Inferior parietal cortex (tissue), 1 donor: ENCODE data around the gene ZP4.
A peak's percentile ranks its signal among the peaks of the same experiment; 100 is the strongest.
"Not testable (repeated sequence)": the region's sequence is repeated elsewhere in the genome, so short reads cannot be mapped to it uniquely, and the experiment has no call there.

Experiments used
- DNase-seq: peaks from one replicate; pipeline ENCODE4 v3.0.0-alpha.2; 2016; ENCODE audit errors: extremely low spot score

The ZP4 gene

DNA sequence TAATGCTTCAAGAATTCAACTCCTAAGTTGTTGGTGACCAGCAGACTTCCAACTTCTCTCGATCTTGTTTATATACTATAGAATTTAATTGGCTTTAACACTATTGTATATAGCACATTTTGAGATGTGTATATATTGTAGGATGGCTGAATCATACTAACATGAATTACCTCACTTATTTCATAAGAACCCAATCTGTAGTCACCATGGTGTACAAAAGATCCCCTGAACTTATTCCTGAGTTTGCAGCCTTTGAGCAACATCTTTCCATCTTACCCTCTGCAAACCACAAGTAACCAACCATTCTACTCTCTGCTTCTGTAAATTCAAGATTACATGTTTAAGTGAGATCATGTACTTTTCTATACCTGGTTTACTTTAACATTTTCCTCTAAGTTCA lies 12.3 kb downstream of the ZP4 start:
- no peak for DNase-seq

DNA sequence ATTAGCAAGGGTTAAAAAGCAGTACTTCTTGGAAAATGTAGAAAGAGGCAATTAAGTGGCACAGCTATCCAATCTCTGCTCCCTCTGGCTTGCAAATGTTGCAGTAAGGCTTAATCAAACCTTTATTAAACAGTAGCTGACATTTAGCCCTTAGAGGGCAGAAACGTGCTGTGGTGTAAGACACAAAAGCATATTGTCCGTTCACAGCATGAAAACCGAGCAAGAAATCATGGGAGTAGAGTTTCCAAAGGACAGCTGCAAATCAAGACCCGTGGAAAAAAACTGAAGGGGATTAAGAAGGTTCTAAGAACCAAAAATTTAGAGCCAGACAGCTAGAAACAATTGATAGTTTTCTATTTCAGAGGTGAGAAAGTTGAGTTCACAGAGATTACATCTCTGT lies 13.1 kb downstream of the ZP4 start:
- DNase-seq = no peak

DNA sequence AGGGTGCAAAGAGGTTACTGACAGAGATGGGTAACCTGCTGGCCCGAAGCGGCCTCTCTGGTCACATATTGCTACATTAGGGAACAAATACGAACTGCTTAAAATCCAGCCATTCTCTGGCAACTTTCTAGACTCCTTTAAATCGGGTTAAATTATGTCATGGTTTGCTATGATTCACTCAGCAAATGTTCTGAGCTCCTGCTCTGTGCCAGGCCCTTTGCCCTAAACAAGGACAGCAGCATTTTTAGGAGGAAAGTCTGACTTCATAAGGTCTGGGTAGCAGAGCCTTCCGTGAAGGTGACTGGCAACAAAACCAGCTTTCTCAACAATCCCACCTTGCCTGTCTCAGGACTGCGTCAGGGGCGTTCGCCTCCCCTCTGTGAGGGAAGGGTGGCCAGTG lies 15.4 kb downstream of the ZP4 start:
- no peak for DNase-seq

GRCh38 chr1:237873487-237874211 lies 17.1 kb downstream of the ZP4 start:
- DNase-seq = no peak

GRCh38 chr1:237868817-237869600 lies 21.7 kb downstream of the ZP4 start:
- DNase-seq = no peak

DNA sequence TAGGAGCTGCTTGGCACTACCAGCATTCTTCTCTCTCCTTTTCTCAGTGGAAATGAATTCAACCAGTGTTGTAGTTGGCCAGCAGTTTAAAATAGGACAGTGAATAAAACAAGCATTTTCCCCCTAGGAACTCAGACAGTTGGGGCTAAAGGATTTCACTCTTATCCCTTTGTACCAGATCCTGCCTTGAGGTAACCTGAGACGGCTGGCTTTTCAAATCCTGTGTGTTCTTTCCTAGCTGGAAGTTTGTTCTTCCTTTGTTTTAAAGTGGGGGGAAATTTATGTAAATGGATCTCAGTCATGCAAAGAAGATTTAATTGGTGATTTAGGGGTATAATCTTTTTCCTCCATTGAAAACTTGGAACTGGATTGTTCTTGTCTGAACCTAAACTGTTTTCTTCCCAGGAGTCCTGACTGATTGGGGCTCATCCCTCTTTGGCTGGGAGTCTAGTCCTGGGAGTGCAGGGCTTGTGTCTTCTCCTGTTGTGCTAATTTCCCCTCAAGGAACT lies 23.3 kb downstream of the ZP4 start:
- no peak for DNase-seq

DNA sequence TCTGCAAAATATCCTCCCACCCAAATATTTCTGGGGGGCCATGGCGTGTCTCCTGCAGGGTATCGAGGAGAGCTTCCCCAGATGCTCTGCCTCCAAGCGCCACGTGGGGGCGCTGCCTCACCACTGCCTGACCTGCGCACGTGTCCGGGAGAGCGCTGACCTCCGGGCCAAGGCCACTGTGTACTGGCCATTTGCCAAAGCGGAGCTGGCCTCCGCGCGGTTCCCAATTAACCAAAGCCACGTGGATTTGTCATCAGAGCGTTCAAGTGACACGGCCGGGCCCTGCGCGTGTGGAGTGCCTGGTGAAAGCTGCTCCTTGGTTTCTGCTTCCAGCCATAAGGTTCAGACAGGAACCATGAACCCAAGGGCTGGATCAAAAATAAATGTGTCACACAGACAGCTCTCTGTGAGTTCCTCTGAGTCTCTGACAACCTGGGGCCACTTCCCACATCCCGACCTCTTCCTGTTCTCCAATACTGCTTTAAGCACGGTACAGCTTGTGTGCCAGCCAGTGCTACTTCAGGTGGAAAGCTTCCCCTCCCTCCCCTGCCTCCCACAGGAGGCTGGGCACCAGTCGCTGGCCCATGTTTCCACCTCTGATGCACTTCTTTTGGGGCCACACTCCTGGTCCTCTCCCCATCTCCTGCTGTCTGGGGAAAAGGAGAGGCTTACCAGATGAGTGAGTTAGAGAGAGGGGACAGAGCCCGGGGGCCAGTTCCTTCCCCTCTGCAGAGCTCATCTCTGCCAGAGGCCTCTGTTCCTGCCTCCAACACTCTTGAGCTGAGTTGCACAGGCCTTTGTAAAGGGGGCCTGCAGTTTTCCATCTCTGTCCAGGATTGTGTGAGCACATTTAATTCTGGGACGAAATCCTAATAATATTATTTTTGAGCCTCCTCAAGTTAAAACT lies 26.1 kb downstream of the ZP4 start:
- peak; percentile 69 for DNase-seq

- DNase-seq = no peak
Observed at GRCh38 chr1:237863234-237863633, 27.5 kb downstream of the ZP4 start.

DNA sequence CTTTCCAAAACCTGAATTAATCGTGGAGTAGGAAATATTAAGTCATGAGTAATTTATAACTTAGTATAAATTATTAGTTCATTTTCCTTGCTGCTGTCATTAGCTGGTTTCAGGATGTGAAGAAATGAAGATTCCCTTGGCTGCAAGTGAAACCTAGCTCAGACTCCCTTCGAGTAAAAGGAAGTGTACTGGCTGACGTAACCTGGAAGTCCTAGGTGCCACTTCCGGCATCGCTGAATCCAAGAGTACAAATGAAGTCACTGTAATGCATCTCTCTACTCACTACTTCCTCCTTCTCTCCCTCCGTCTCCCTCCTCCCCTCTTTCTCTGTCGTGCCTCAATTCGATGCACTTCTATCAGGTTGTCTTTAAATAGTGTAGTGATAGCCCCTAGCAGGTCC lies 28.8 kb downstream of the ZP4 start:
- DNase-seq = no peak

GRCh38 chr1:237858992-237859391 lies 31.7 kb downstream of the ZP4 start:
- no peak for DNase-seq

- DNase-seq = no peak
Observed at GRCh38 chr1:237857455-237857854, 33.3 kb downstream of the ZP4 start.

GRCh38 chr1:237852342-237852741 lies 38.4 kb downstream of the ZP4 start:
- no peak for DNase-seq

GRCh38 chr1:237851210-237851845 lies 39.4 kb downstream of the ZP4 start:
- peak; percentile 69 for DNase-seq

- DNase-seq = not testable (repeated sequence)
Observed at GRCh38 chr1:237843516-237843915, 47.2 kb downstream of the ZP4 start.

- no peak for DNase-seq
Observed at GRCh38 chr1:237841485-237841884, 49.2 kb downstream of the ZP4 start.

- DNase-seq = no peak
Observed at GRCh38 chr1:237838904-237839534, 51.7 kb downstream of the ZP4 start.

DNA sequence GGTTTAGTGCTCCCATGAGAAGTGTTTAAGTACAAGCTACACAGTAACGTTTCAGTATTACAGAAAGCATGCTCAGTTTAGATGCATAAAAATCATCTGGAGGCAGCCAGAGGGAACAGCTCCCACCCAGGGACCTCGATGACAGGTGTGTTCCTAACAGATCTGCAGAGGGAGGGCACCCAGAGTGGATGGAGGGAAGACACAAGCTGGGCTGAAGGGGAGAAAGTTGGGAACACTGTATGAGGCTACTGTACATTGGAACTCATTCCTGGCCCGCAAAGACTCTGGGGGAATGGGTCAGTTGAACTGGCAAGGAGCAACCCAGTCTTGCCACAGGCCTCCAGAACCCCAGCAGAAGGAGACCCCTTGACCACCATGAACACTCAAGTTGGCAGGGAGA lies 52.4 kb downstream of the ZP4 start:
- DNase-seq = no peak

DNA sequence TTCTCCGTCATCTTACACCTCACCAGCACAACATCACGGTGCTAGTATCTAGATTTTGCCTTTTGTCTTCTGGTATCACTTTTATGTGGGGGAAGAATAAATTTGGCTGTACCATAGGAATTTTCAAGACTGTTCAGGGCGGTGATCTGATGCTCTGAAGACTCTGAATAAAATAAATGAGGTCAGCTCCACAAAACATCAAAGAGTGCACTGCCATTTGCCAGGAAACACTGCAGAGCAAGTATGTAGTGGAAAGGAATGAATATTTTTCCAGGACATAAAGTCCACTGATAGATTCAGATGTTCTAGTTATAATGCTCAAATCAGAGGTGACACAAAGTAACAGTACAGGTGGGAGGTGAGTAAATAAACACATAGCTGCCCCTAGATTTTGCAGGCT lies 56.3 kb downstream of the ZP4 start:
- no peak for DNase-seq

- DNase-seq = no peak
Observed at GRCh38 chr1:237834048-237834447, 56.7 kb downstream of the ZP4 start.

- no peak for DNase-seq
Observed at GRCh38 chr1:237832858-237833257, 57.9 kb downstream of the ZP4 start.
